Mucosa of stomach (tissue), 1 donor: ENCODE data around the gene NDUFAB1.
"Not testable (repeated sequence)": the region's sequence is repeated elsewhere in the genome, so short reads cannot be mapped to it uniquely, and the experiment has no call there.

Source experiments
- H3K27me3 ChIP-seq: one replicate; pipeline ENCODE4 v1.7.0; 2013; ENCODE audit warnings: mild to moderate bottlenecking, low read length; ENCODE audit not compliant: control insufficient read depth, insufficient read depth
- H3K36me3 ChIP-seq: one replicate; pipeline ENCODE4 v1.7.0; 2013; ENCODE audit warnings: low read length; ENCODE audit not compliant: control insufficient read depth, insufficient read depth
- H3K4me1 ChIP-seq: one replicate; pipeline ENCODE4 v1.7.0; 2013; ENCODE audit warnings: mild to moderate bottlenecking, low read length; ENCODE audit not compliant: control insufficient read depth, insufficient read depth
- H3K4me3 ChIP-seq: one replicate; pipeline ENCODE4 v1.7.0; 2013; ENCODE audit warnings: low read length
- H3K9ac ChIP-seq: one replicate; pipeline ENCODE4 v1.7.0; 2013; ENCODE audit warnings: mild to moderate bottlenecking, low read length, moderate library complexity
- H3K9me3 ChIP-seq: one replicate; pipeline ENCODE4 v1.7.0; 2013; ENCODE audit warnings: mild to moderate bottlenecking, low read length, moderate library complexity; ENCODE audit not compliant: control insufficient read depth
- donor health status: Pancreatic carcinoma.

Gene NDUFAB1

GRCh38 chr16:23562505-23562904 is 33.6 kb downstream of the NDUFAB1 start:
- peaks cover 5% of the 10 kb centered on the region for H3K4me1 ChIP-seq
- H3K36me3 ChIP-seq = peaks cover 14% of the 10 kb centered on the region
- H3K9ac ChIP-seq = no peak overlapping the region
- no peaks in the 10 kb centered on the region for H3K27me3 ChIP-seq
- H3K9me3 ChIP-seq = no peaks in the 10 kb centered on the region
- H3K4me3 ChIP-seq = no peak overlapping the region

- H3K9me3 ChIP-seq = no peaks in the 10 kb centered on the region
- H3K4me1 ChIP-seq = peaks cover 10% of the 10 kb centered on the region
- no peak overlapping the region for H3K9ac ChIP-seq
- H3K4me3 ChIP-seq = no peak overlapping the region
- H3K27me3 ChIP-seq = no peaks in the 10 kb centered on the region
- peaks cover 14% of the 10 kb centered on the region for H3K36me3 ChIP-seq
Measured at GRCh38 chr16:23561586-23561985, 34.5 kb downstream of the NDUFAB1 start.

GRCh38 chr16:23557779-23558702 is 38.1 kb downstream of the NDUFAB1 start:
- peak overlapping the region; percentile 71 for H3K9ac ChIP-seq
- peak overlapping the region; percentile 48 for H3K4me3 ChIP-seq
- peaks cover 13% of the 10 kb centered on the region for H3K4me1 ChIP-seq
- peaks cover 7% of the 10 kb centered on the region for H3K36me3 ChIP-seq
- H3K9me3 ChIP-seq = no peaks in the 10 kb centered on the region
- H3K27me3 ChIP-seq = no peaks in the 10 kb centered on the region

GRCh38 chr16:23556881-23557778 is 39.0 kb downstream of the NDUFAB1 start, which contains the start of the genes EARS2 and UBFD1:
Gene EARS2, minus strand, starts transcription at chr16:23557350. Its CDS starts 7 bp downstream, at chr16:23557343.
Gene UBFD1, plus strand, starts transcription at chr16:23557727. Its CDS starts 16 bp downstream, at chr16:23557743.
- Histone ChIP-seq H3K9ac (peak within 1 kb of the TSS; percentile 71), H3K27me3 (no peaks in the 10 kb centered on the region), H3K36me3 (peaks cover 7% of the 10 kb centered on the region), H3K9me3 (no peaks in the 10 kb centered on the region), H3K4me3 (peak within 1 kb of the TSS; percentile 84), H3K4me1 (peaks cover 13% of the 10 kb centered on the region)

GRCh38 chr16:23554536-23554935 is 41.6 kb downstream of the NDUFAB1 start:
- no peaks in the 10 kb centered on the region for H3K9me3 ChIP-seq
- no peak overlapping the region for H3K4me3 ChIP-seq
- peaks cover 13% of the 10 kb centered on the region for H3K4me1 ChIP-seq
- H3K36me3 ChIP-seq = no peaks in the 10 kb centered on the region
- H3K27me3 ChIP-seq = no peaks in the 10 kb centered on the region
- H3K9ac ChIP-seq = no peak overlapping the region

- Histone ChIP-seq H3K36me3 (peaks cover 7% of the 10 kb centered on the region), H3K4me3 (no peak overlapping the region), H3K4me1 (peaks cover 8% of the 10 kb centered on the region), H3K9ac (no peak overlapping the region), H3K9me3 (no peaks in the 10 kb centered on the region), H3K27me3 (no peaks in the 10 kb centered on the region)
Measured at GRCh38 chr16:23552161-23552560, 44.0 kb downstream of the NDUFAB1 start.

GRCh38 chr16:23549938-23550337 is 46.2 kb downstream of the NDUFAB1 start:
- Histone ChIP-seq H3K4me3 (no peak overlapping the region), H3K4me1 (no peaks in the 10 kb centered on the region), H3K9me3 (no peaks in the 10 kb centered on the region), H3K27me3 (no peaks in the 10 kb centered on the region), H3K9ac (no peak overlapping the region), H3K36me3 (peaks cover 15% of the 10 kb centered on the region)

GRCh38 chr16:23544436-23544835 is 51.7 kb downstream of the NDUFAB1 start:
- Histone ChIP-seq H3K4me1 (no peaks in the 10 kb centered on the region), H3K9me3 (no peaks in the 10 kb centered on the region), H3K4me3 (no peak overlapping the region), H3K9ac (no peak overlapping the region), H3K36me3 (peaks cover 15% of the 10 kb centered on the region), H3K27me3 (no peaks in the 10 kb centered on the region)

GRCh38 chr16:23540817-23541178 is 55.3 kb downstream of the NDUFAB1 start:
- H3K4me1 ChIP-seq, H3K36me3 ChIP-seq, H3K27me3 ChIP-seq, H3K9me3 ChIP-seq, H3K9ac ChIP-seq, H3K4me3 ChIP-seq: not testable (repeated sequence)

- H3K36me3 ChIP-seq = peaks cover under 1% of the 10 kb centered on the region
Measured at GRCh38 chr16:23539984-23540816, 55.9 kb downstream of the NDUFAB1 start.

GRCh38 chr16:23538919-23539278 is 57.2 kb downstream of the NDUFAB1 start:
- no peak overlapping the region for H3K4me3 ChIP-seq

More at GRCh38 chr16:23539984-23540816, 55.9 kb downstream of the NDUFAB1 start:
- H3K9ac ChIP-seq = no peak overlapping the region
- H3K4me3 ChIP-seq = no peak overlapping the region
- no peaks in the 10 kb centered on the region for H3K27me3 ChIP-seq
- no peaks in the 10 kb centered on the region for H3K4me1 ChIP-seq
- H3K9me3 ChIP-seq = no peaks in the 10 kb centered on the region

More at GRCh38 chr16:23538919-23539278, 57.2 kb downstream of the NDUFAB1 start:
- Histone ChIP-seq H3K27me3 (no peaks in the 10 kb centered on the region), H3K4me1 (no peaks in the 10 kb centered on the region), H3K9me3 (no peaks in the 10 kb centered on the region), H3K9ac (no peak overlapping the region), H3K36me3 (no peaks in the 10 kb centered on the region)
